ENCODE results near the gene CMC2.

The CMC2 gene

DNA sequence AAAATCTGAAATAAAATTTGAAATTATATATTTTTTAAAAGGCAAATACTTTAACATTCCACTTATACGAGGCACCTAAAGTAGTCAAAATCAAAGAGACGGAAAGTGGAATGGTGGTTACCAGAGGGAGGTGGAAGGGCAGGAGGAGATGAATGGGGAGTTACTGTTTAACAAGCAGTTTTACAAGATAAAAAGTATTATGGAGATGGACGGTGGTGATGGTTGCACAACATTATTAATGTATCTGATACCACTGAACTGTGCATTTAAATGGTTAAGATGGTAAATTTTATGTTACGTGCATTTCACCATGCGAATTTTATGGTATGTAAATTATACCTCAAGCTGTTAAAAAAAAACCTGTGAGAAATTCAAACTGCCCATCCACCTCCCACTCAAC is 5.4 kb downstream of the CMC2 start:
- no peak for DNase-seq

DNA sequence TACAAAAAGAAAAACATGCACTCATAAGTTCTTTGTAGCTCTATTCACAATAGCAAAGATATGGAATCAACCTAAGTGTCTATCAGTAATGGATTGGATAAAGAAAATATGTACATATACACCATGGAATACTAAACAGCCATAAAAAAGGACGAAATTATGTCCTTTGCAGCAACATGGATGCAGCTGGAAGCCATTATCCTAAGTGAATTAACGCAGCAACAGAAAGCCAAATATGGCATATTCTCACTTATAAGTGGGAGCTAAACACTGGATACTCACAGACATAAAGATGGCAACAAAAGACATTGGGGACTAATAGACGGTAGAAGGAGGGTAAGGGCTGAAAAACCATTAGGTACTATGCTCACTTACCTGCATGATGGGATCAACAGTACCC is 5.8 kb downstream of the CMC2 start:
- no peak for DNase-seq

DNA sequence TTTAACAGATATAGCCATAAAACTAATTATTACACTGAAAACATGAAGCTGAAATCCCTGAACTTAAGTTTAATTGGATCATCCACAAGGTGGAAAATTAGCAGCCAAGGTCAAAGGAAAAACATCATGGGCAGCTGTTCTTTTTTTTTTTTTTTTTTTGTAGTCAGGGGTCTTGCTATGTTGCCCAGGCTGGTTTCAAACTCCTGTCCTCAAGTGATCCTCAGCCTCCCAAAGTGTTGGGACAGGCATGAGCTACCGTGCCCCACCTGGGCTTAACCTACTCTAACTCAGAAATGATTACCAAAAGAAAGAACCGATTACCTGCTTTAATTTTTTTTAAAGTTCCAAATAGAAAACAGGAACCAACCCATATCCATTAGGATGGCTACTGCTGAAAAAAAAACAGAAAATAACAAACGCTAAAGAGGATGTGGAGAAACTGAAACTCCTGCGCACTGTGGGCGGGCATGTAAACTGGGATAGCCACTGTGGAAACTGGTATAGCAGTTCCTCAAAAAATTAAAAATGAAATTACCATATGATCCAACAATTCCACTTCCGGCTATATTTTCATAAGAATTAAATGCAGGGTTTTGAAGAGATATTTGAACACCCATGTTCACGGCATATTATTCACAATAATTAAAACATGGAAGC is 8.6 kb downstream of the CMC2 start:
- no peak for DNase-seq

DNA sequence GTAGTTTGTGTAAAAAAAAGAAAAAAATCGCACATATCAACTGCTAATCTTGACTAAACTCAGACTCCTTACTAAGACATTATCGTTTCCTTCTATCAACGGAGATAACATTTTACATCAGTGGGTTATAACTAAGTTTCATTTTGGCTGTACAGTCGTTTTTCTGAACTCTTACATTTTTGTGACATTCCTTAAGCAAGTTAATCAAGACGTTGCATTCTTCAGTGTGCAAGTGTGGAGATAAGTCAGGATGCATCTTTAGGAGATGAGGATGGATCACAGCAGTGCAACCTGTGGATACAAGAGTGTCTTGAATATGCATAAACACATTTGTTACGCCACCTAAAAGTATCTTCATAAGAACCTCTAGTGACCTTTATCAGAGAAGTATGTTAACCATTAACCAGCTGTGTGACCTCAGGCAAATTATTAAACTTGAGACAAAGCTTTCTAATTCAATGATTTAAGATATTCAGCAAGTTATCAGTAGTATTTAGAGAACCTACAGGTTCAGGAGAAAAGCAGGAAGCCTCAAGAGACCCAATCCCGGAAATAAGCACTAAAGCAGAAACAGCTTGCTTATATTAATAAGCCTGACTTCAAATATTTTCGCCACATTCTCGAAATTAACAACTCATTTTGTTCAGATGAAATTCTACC is 9.4 kb downstream of the CMC2 start:
- DNase-seq: no peak

DNA sequence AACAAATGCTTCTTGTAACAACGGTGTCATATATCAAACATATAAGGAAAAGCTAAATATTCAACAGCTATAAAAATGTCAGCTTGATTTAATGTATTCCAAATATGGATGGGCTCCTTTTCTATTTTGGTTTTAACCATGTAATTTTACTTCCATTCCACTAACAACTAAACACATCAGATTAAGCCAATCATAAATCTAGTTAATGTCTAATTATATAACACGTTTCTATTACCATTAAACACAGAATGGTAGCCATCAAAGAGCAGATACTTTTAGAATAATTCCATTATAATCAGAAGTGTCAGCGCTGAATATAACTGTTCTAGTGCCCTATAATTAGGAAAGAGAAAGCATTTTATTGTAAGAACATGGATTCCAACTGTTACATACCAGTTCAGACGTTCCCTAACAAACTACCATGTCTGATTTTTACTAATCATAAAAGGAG is 10.0 kb downstream of the CMC2 start:
- peak; percentile 3 for DNase-seq

DNA sequence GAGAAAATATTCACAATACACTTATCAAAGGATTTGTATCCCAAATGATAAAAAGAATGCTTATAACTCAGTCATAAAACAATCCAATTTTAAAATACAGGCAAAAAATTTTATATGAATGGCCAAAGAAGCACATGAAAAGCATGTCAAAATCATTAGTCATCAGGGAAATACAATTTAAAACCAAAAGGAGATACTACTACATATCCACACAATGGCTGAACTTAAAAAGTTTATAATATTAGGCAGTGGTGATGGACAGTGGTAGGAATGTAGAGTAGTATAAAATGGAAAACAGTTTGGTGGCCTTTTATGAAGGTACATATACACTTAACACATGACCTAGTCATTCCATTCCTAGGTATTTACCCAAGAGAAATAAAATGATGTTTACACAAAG is 12.2 kb downstream of the CMC2 start:
- no peak for DNase-seq

DNA sequence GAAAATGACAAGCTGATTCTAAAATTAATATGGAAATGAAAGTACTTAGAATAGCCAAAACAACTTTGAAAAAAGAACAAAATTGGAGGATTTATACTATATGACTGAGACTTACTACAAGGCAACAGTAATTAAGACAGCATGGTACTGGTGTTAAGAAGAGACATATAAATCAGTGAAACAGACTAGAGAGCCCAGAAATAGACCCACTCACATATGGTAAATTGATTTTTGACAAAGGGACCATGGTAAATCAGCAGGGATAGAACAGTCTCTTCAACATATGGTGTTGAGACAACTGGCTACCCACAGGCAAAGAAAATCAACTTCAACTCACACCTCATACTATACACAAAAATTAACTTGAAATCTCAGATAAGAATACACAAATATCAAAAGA is 12.9 kb downstream of the CMC2 start:
- DNase-seq: no peak

DNA sequence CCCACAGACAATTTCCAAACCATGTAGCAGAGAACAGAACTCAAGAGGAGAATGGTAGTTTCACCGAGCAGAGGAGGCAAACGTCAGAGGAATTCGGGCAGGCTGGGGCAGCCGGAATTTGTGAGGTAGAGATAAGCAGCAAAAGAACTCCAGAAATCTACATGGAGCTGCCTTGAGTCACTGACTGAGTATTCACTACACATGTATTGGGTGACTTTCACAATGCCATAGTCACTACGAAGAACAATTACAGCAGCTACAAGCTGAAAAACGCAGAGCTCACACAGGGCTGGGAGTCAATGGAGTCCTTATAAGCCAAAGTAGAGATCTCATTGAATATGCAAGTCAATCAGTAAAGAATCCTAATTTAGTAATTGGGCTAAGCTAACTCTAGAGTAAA is 13.4 kb downstream of the CMC2 start:
- DNase-seq: no peak

DNA sequence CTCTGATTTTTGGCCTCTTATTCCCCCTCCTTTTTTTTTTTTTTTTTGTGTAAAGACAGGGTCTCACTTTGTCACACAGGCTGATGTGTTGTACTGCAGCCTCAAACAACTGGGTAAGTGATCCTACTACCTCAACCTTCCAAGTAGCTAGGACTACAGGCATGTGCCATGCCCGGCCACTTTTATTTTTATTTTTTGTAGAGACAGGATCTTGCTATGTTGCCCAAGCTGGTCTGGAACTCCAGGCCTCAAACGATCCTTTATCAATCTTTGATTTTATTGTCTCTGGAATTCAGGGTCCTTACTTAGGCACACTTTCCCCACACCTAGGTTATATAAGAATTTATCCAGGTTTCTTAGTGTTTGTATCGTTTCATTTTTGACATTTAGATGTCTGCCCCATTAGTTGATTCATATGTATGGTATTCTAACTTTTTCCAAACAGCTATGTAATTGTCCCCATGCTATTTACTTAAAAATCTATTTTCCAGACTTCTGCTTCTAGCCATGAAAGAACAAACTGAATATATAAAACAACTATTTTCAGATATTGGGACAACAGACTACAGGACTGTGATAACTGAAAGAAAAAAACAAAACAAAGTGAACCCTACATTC is 13.9 kb downstream of the CMC2 start:
- DNase-seq: no peak

DNA sequence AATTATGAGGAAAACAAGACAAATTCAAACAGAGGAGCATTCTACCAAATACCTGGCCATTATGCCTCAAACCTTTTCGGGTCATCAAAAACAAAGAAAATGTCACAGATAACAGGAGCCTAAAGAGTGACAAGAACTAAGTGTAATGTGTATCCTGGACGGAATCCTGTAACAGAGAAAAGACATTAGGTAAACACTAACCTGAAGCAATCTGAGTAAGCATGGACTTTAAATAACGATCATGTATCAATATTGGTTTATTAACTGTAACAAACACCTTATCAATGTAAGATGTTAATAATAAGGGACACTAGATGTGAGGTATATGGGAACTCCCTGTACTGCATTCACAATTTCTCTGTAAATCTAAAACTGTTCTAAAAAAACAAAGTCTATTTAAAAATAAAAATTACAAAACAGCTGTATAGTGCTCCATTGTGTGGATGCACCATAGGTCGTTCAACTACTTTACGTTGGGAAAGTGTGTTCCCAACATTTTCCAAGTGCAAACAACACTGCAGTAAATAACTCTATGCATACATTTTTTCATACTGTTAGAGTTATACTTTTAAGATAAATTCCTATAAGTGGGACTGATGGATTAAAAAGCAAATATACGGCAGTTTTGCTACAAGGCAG is 14.8 kb downstream of the CMC2 start:
- no peak for DNase-seq

DNA sequence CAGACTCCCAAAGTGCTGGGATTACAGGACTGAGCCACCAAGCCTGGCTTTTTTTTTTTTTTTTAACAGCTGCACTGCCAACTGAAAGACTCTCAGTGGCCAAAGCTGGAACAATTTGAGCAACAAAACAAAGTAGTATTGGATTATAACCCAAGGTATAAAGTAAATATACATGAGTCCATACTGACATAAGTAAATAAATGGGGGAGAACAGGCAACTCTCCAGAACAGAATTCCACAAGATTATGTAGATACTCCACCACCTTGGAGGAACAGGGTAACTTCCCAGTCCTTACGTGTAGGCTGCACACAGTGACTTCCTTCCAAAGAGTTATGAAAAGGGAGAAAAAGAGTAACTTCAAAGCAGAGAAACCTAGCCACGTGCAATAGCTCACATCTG is 15.7 kb downstream of the CMC2 start:
- no peak for DNase-seq

DNA sequence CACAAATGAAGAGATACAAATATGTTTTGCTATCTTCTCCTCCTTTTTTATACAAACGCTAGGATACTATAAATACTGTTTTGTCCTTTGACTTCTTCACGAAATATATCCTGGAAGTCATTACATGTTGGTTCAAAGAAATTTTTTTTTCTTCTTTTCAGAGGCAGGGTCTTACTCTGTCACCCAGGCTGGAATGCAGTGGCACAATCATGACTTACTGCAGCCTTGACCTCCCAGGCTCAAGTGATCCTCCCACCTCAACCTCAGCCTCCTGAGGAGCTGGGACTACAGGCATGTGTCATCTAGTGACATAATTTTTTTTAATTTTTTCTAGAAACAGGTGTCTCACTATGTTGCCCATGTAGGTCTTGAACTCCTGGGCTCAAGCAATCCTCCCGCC is 16.1 kb downstream of the CMC2 start:
- no peak for DNase-seq

DNA sequence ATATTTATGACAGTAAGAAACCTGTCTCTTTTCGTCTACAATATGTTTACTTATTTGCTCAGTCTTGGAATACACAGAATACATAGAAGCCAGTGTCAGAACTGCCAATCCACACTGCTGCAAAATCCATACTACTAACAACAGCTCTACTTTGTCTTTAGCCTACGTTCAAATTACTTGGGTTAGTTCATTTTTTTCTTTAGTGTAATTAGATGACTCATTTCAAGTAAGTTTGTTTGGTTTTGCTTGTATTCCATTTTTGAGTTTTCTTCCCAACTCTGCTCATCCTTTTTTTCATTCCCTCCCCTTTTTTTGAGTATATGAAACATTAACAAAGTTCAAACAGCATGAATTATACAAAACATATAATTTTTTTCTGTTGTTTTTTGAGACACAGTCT is 16.9 kb downstream of the CMC2 start:
- no peak for DNase-seq

DNA sequence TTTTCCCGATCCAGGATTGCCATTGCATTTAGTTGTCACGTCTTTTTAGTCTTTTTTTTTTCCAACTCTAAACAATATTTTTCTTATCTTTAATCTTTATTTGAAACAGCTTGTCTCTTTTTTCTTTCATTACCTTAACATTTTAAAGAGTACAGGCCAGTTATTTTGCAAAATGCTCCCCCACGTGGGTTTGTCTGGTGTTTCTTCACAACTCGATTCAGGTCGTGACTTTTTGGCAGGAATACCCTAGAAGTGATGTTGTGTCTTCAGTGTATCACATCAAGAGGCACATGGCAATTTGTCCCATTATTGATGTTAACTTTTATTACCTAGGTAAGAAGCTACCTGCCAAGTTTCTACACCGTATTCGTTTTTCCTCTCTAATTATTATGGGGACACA is 17.9 kb downstream of the CMC2 start:
- no peak for DNase-seq

DNA sequence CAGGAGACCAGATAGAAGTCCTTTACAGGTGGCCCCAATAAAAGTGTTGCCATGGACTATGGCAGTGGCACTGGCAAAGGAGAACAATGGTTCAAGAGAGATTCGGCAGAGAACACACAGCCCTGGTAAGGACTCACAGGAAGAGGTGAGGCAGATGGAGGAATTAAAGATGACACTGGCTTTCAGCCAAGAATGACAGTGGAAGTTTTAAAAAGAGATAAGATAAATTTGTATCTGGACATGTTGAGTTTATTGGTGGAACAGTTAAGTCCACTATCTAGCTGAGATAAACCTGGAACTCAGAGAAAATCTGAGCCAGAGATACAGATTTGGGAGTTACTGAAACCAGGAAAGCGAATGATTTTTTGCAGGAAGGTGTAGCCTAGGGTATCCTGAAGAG is 20.1 kb downstream of the CMC2 start:
- DNase-seq: no peak

DNA sequence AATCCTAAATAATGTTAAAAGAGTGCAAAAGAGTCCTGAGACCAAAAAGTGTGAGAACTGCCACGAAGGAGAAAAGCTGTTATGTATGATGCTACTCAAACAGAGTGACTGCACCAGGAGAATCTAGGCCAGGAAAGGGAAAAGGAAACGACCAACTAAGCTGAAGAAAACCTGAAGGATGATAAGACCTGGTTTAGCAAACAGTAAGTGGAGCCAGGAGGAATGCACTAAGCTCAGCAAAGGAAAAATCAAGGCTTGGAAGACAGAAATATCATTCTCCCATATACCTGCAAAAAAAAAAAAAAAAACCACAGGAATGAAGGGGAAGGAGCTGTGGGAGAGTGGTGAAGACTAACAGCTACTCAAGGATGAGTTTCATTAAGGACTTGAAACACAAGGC is 21.1 kb downstream of the CMC2 start:
- DNase-seq: no peak

DNA sequence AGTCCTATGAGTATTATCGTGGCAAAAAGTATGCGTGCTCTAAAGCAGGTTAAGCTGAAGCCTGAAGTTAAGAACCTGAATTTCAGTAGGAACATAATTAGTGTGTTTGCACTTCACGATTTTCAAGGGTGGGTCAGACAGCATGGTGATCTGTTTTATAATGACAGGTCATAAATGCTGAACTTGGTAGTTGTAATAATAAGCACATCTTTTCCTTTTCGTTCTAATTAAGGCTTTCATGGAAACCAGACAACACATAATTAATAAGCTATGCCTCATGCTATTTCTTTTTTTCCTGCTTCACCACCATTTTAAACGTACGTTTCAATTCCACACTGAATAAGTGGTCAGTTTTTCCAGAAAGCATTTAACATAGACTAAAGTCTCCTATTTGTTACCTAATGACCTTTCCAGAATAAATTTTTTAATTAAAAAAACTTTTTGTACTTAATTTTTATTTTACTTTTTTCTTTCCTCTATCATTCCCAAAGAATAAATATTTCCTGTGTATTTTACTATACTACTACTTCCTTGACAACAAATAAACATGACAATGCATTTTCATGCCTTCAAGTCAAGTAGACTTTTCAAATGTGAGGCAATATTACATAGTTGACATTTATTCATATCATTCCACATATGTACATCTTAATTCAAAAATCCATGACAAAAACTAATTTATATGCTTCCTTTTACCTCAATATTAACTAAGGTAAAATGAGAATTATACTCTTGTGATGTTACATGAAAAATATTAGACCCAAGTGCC is 22.4 kb downstream of the CMC2 start:
- no peak for DNase-seq

DNA sequence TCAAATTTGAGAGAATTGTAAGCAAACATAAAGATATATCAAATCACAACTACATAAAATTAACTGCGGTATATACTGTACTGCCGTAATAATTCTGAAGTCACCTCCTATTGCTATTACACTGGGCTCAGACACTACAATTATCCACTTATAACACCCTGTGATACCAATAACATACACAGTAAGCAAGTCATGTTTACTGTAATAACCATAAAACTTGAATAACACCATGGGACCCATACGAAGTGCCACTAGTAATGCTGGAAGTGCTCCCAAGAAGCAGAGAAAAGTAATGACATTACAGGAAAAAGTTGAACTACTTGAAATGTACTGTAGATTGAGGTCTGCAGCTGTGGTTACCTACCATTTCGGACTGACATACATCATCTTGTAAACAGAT is 24.0 kb downstream of the CMC2 start:
- no peak for DNase-seq

DNA sequence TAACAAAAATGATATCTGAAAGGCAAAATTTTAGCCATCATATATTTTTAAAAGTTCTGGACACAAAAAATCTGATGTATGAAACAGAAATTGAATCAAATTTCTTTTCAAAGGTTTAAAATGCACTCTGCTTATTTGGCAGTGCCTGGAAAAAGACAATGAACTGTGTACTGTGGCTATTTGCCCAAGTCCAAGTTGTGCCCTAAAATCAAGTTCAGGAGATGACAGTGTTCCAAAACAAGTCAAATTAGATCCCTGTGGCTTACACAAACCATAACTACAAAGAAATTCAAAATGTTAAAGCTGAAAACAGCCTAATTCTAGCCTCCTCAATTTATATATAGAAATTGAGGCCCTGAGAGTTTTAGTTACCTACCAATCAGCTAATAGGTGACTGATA is 25.6 kb downstream of the CMC2 start:
- no peak for DNase-seq

DNA sequence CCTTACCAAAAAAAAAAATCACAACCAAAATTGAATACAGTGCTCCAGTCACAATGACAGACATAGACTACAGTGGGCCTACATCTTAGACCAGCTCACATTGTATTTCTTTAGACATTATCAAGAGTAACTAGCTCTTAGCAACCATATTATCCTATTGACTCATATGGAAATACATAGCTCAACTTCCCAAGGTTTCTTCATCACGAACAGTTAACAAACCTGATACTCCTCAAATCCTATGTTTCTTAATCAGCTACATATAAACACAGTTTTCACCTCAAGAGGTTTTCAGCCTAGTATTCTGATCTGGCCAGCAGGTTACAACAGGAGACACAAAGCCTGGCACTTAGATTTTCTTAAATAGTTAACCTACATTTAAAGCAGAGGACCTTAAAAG is 29.7 kb downstream of the CMC2 start:
- DNase-seq: no peak

DNA sequence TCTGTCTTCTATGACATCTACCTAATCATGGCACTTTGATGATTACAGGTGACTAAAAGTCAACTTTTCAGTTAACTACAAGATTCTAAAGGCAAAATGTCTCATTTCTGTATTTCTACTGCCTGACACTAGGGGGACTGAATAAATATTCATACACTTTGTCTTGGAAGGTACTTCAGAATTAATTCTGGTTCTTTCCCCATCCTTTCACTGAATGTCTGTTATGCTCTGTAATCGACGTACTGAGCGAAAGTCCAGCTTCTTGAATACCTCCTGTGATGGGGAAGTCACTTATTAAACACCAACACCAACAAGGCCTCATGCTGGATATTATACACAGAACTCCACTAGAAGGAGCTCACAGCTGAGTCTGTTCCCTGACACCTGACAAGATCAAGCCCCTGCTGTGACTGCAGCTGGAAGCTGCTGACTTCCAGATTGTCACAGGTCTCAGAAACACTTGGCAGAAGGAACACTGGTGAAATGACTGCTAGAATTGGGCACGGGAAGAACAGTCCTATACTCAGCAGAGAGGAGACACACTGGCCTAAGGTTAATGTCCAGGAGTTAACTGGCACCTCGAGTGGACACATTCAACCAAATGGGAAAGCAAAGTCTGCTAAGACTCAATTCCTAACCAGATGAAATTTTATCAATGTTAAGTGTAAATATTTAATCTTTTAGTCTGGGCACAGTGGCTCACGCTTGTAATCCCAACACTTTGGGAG is 31.9 kb downstream of the CMC2 start:
- DNase-seq: no peak

DNA sequence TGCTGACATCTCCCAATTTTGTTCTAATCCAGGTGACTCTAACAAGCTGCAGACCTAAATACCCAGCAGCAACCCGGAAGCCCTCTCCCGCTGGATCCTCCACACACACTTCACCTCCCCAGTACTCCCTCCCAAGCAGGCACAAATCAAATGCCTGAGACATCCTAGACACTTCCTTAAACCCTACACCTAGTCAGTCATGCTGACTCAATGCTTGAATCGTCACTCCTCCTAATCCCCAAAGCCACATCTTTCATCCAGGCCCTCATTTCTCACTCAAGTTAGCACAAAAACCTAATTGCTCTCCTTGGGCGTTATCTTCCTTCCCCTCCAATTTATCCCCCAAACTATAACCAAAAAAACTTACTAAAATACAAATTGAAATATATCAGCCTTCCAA is 32.7 kb downstream of the CMC2 start:
- no peak for DNase-seq

DNA sequence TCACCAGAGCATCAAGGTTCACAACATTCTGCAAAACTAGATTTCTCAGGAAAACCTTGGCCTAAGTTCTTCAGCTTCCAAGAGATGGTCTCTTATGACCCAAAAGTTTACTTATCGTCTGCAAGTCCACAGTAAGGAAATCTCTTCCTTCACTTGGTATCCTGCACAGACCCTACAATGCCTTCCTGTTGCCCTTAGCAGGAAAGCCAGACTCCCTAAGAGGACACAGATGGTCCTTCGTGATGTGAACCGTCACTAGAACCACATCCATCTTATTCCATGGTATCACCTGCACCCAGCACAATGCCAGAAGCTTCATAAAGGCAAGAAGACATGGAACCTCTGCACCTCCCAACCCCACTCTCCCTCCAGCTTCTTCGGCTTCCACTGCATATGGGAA is 34.1 kb downstream of the CMC2 start:
- no peak for DNase-seq
